ENCODE results near the gene ARPC3.

GRCh38 chr12:110498984-110499706 is 49.0 kb upstream of the ARPC3 start:
- no peak for TF ChIP-seq CTCF (IDR thresholded peaks at IDR 0.05)
- no peak for TF ChIP-seq POLR2A (IDR thresholded peaks at IDR 0.05)

All from suprapubic skin (tissue), 3 donors.